ENCODE measurements around the gene SLC4A4.

DNA sequence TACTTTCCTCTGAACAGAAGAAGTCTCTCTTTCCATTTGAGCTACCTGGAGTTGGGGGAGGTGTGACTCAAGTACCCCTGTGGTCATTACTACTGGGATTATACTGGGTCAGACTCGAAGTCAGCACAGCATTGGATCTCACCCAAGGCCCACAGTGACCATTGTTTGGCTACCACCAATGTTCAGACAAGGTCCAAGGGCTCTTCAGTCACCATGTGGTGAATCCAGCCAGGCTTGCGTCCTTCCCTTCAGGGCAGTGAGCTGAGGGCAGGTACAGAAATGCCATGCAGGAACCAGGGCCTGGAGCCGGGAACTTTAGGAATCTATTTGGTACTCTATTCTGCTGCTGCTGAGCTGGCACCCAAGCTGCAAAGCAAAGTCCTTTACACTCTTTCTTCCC, 5.5 kb upstream of the SLC4A4 start:
- TF ChIP-seq, protein P1, sequence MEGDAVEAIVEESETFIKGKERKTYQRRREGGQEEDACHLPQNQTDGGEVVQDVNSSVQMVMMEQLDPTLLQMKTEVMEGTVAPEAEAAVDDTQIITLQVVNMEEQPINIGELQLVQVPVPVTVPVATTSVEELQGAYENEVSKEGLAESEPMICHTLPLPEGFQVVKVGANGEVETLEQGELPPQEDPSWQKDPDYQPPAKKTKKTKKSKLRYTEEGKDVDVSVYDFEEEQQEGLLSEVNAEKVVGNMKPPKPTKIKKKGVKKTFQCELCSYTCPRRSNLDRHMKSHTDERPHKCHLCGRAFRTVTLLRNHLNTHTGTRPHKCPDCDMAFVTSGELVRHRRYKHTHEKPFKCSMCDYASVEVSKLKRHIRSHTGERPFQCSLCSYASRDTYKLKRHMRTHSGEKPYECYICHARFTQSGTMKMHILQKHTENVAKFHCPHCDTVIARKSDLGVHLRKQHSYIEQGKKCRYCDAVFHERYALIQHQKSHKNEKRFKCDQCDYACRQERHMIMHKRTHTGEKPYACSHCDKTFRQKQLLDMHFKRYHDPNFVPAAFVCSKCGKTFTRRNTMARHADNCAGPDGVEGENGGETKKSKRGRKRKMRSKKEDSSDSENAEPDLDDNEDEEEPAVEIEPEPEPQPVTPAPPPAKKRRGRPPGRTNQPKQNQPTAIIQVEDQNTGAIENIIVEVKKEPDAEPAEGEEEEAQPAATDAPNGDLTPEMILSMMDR (IDR thresholded peaks at IDR 0.05 in 4 of 5, conservative IDR thresholded peaks at IDR 0.05 in 1 of 5), result no peak
- no peak for TF ChIP-seq POLR2A (IDR thresholded peaks at IDR 0.05)

Data from gastrocnemius medialis (tissue), 4 donors.